HepG2 (cell line): ENCODE measurements around the gene TRABD. TPM values are rescaled to one million over a fixed set of nuclear protein-coding genes. Genes with fewer than 3 reads are reported as not detected.

Experiments
- ARID2 ChIP-seq: sonication (generic); formaldehyde crosslinking; IDR thresholded peaks from 2 replicates; pipeline ENCODE4 v1.8.1; 2022; ENCODE audit warnings: mild to moderate bottlenecking, missing genetic modification reagents, borderline replicate concordance
- BHLHE40 ChIP-seq: IDR thresholded peaks from 2 replicates; pipeline ENCODE4 v1.6.1; 2011; ENCODE audit warnings: low read length, improper control_type of control experiment
- FOXA3 ChIP-seq: IDR thresholded peaks from 2 replicates; pipeline ENCODE4 v1.6.1; 2016; ENCODE audit warnings: missing genetic modification reagents, missing compliant biosample characterization
- HNRNPUL1 ChIP-seq: fragments of 200-400 bp; formaldehyde crosslinking; IDR thresholded peaks from 2 replicates; pipeline ENCODE4 v1.6.1; 2017; ENCODE audit warnings: low read depth, mild to moderate bottlenecking, low read length, moderate library complexity
- KAT8 ChIP-seq: IDR thresholded peaks from 2 replicates; pipeline ENCODE4 v1.6.1; 2016; ENCODE audit warnings: missing genetic modification reagents, missing compliant biosample characterization
- KDM1A ChIP-seq: IDR thresholded peaks from 2 replicates; pipeline ENCODE4 v1.6.1; 2016; ENCODE audit warnings: missing compliant biosample characterization
- MAF1 ChIP-seq: sonication (generic); formaldehyde crosslinking; IDR thresholded peaks from 2 replicates; pipeline ENCODE4 v1.5.0; 2020; ENCODE audit warnings: missing genetic modification reagents, borderline replicate concordance
- MYC ChIP-seq: sonication (generic); formaldehyde crosslinking; IDR thresholded peaks from 2 replicates; pipeline ENCODE4 v1.9.0; 2021; ENCODE audit warnings: missing genetic modification reagents, borderline replicate concordance
- NR2F6 ChIP-seq, 2 experiments: IDR thresholded peaks; 2 replicates each; pipeline ENCODE4 v1.6.1; 2016; ENCODE audit warnings: antibody characterized with exemption in 1 of 2, mild to moderate bottlenecking in 1 of 2
- POLR2AphosphoS2 ChIP-seq: IDR thresholded peaks from 2 replicates; pipeline ENCODE4 v1.6.1; 2011; ENCODE audit warnings: low read depth, low read length, improper control_type of control experiment
- PRDM4 ChIP-seq: sonication (generic); formaldehyde crosslinking; IDR thresholded peaks from 2 replicates; pipeline ENCODE4 v1.9.0; 2021; ENCODE audit warnings: missing genetic modification reagents, borderline replicate concordance
- PRPF4 ChIP-seq: fragments of 200-400 bp; formaldehyde crosslinking; IDR thresholded peaks from 2 replicates; pipeline ENCODE4 v1.6.1; 2016; ENCODE audit warnings: low read length, low read depth; ENCODE audit not compliant: poor library complexity, severe bottlenecking
- RAD51 ChIP-seq: fragments of 450-650 bp; IDR thresholded peaks from 2 replicates; pipeline ENCODE4 v1.6.1; 2016; ENCODE audit warnings: borderline replicate concordance
- STAG1 ChIP-seq: sonication (generic); formaldehyde crosslinking; IDR thresholded peaks from 2 replicates; pipeline ENCODE4 v1.4.0; 2020; ENCODE audit warnings: missing genetic modification reagents
- TEAD3 ChIP-seq: optimal IDR thresholded peaks from 2 replicates; pipeline ENCODE3; 2016; ENCODE audit warnings: borderline replicate concordance
- ZBTB7B ChIP-seq: sonication (generic); formaldehyde crosslinking; IDR thresholded peaks from 2 replicates; pipeline ENCODE4 v1.4.0; 2020; ENCODE audit warnings: missing genetic modification reagents
- ZNF235 ChIP-seq: sonication (generic); formaldehyde crosslinking; IDR thresholded peaks from 2 replicates; pipeline ENCODE4 v1.8.1; 2023; ENCODE audit warnings: mild to moderate bottlenecking, missing genetic modification reagents, borderline replicate concordance
- ZNF263 ChIP-seq: sonication (generic); formaldehyde crosslinking; IDR thresholded peaks from 2 replicates; pipeline ENCODE4 v1.4.0; 2020; ENCODE audit warnings: missing genetic modification reagents
- ZNF567 ChIP-seq: sonication (generic); formaldehyde crosslinking; IDR thresholded peaks from 2 replicates; pipeline ENCODE4 v1.8.1; 2023; ENCODE audit warnings: mild to moderate bottlenecking, missing genetic modification reagents, borderline replicate concordance
- polyA plus RNA-seq, 8 experiments: library from polyadenylated mRNA; depleted of rRNA in 3 of 8; stranded (reverse) in 7 of 8; unstranded in 1 of 8; fragments of >200 nt; fragmentation: Illumina TruSeq in 4 of 8; extraction: Trizol in 4 of 8; gene quantifications; 2 replicates each; pipeline versions ENCODE4 v1.2.1 to v1.2.3, GENCODE V29; 2011 to 2016; ENCODE audit warnings: low read depth in 4 of 8, missing spikeins in 1 of 8, mixed read lengths in 1 of 8; ENCODE audit not compliant: insufficient read depth in 1 of 8
- total RNA-seq, 5 experiments: library from RNA; depleted of rRNA; stranded (reverse); fragments of >200 nt; fragmentation: Illumina TruSeq; extraction: Trizol; gene quantifications; 2 replicates each; pipeline ENCODE4 v1.2.3, GENCODE V29; 2016; ENCODE audit warnings: low read depth in 1 of 5
- TF ChIP-seq, protein P1 (sequence below): sonication (generic); formaldehyde crosslinking; IDR thresholded peaks from 2 replicates; pipeline ENCODE4 v1.5.0; 2020; ENCODE audit warnings: mild to moderate bottlenecking, missing genetic modification reagents, moderate library complexity
- TF ChIP-seq, protein P2 (sequence below): sonication (generic); formaldehyde crosslinking; IDR thresholded peaks from 2 replicates; pipeline ENCODE4 v1.5.0; 2020; ENCODE audit warnings: mild to moderate bottlenecking, missing genetic modification reagents, borderline replicate concordance

Gene TRABD
- total and polyA plus RNA-seq, 2 of the 13 experiments (the other 11 are each of a cell fraction or from before 2014, with no cell fraction given): 21.5 to 28.9 TPM

- no peak for TF ChIP-seq PRDM4 (CRISPR knock-in tag)
- TF ChIP-seq MAF1 (CRISPR knock-in tag): no peak
- peak; percentile 29; the same call in 1 of the 2 replicates for TF ChIP-seq BHLHE40
- TF ChIP-seq MYC (CRISPR knock-in tag): peak; percentile 16; the same call in 1 of the 2 replicates
- no peak for TF ChIP-seq KDM1A
- peak; percentile 22 for TF ChIP-seq TEAD3 (CRISPR knock-in tag)
- TF ChIP-seq, protein P1, sequence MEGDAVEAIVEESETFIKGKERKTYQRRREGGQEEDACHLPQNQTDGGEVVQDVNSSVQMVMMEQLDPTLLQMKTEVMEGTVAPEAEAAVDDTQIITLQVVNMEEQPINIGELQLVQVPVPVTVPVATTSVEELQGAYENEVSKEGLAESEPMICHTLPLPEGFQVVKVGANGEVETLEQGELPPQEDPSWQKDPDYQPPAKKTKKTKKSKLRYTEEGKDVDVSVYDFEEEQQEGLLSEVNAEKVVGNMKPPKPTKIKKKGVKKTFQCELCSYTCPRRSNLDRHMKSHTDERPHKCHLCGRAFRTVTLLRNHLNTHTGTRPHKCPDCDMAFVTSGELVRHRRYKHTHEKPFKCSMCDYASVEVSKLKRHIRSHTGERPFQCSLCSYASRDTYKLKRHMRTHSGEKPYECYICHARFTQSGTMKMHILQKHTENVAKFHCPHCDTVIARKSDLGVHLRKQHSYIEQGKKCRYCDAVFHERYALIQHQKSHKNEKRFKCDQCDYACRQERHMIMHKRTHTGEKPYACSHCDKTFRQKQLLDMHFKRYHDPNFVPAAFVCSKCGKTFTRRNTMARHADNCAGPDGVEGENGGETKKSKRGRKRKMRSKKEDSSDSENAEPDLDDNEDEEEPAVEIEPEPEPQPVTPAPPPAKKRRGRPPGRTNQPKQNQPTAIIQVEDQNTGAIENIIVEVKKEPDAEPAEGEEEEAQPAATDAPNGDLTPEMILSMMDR (CRISPR knock-in tag): peak; percentile 71
- TF ChIP-seq ARID2 (CRISPR knock-in tag): no peak
- TF ChIP-seq KAT8 (CRISPR knock-in tag): 0 out of 2 replicates have a peak, but pooled peaks have one; percentile 24
- TF ChIP-seq FOXA3 (CRISPR knock-in tag): no peak
- TF ChIP-seq ZNF235 (CRISPR knock-in tag): no peak
- TF ChIP-seq HNRNPUL1: no peak
- TF ChIP-seq ZNF263: peak; percentile 76
- peak; percentile 86; the same call in 1 of the 2 replicates for TF ChIP-seq RAD51
- TF ChIP-seq PRPF4: no peak
- peak; percentile 58 for TF ChIP-seq STAG1 (CRISPR knock-in tag)
- no peak for TF ChIP-seq NR2F6 (IDR thresholded peaks at IDR 0.05)
- TF ChIP-seq NR2F6 (CRISPR knock-in tag; IDR thresholded peaks at IDR 0.05): 0 out of 2 replicates have a peak, but pooled peaks have one; percentile 7
- no peak for TF ChIP-seq ZNF567 (CRISPR knock-in tag)
- TF ChIP-seq ZBTB7B (CRISPR knock-in tag): 0 out of 2 replicates have a peak, but pooled peaks have one; percentile 53
- TF ChIP-seq, protein P2, sequence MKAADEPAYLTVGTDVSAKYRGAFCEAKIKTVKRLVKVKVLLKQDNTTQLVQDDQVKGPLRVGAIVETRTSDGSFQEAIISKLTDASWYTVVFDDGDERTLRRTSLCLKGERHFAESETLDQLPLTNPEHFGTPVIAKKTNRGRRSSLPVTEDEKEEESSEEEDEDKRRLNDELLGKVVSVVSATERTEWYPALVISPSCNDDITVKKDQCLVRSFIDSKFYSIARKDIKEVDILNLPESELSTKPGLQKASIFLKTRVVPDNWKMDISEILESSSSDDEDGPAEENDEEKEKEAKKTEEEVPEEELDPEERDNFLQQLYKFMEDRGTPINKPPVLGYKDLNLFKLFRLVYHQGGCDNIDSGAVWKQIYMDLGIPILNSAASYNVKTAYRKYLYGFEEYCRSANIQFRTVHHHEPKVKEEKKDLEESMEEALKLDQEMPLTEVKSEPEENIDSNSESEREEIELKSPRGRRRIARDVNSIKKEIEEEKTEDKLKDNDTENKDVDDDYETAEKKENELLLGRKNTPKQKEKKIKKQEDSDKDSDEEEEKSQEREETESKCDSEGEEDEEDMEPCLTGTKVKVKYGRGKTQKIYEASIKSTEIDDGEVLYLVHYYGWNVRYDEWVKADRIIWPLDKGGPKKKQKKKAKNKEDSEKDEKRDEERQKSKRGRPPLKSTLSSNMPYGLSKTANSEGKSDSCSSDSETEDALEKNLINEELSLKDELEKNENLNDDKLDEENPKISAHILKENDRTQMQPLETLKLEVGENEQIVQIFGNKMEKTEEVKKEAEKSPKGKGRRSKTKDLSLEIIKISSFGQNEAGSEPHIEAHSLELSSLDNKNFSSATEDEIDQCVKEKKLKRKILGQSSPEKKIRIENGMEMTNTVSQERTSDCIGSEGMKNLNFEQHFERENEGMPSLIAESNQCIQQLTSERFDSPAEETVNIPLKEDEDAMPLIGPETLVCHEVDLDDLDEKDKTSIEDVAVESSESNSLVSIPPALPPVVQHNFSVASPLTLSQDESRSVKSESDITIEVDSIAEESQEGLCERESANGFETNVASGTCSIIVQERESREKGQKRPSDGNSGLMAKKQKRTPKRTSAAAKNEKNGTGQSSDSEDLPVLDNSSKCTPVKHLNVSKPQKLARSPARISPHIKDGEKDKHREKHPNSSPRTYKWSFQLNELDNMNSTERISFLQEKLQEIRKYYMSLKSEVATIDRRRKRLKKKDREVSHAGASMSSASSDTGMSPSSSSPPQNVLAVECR (CRISPR knock-in tag): peak; percentile 31; the same call in 1 of the 2 replicates
- TF ChIP-seq POLR2AphosphoS2: no peak
Observed at GRCh38 chr22:50151571-50152537, 33.9 kb upstream of the TRABD start (continued).
